ENCODE data around the gene RPL10.

DNA sequence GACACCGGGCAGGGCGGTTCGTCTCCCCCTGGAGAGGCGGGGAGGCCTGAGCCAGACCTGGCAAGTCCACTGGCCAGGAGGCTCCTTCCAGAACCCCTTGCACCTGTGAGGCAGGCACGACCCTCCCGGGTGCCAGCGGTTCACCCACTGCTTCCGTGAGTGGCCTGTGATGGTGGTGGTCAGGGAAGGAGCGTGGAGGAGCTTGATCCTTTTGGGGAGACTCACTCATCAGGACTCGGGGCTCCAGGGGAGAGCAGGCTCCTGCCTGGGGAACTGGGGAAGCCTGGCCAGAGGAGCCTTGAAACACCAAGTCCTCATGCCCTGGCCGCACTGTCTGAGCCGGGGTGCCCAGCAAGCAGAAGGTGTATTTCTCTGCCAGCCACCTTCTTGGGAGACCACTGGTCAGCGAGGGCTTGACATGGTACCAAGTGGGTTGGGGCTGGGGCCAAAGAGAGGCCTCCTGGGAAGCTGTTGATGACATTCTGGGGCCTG lies 46.6 kb downstream of the RPL10 start:
- no peak for TF ChIP-seq BHLHE40 (IDR thresholded peaks at IDR 0.05; ENCODE audit: low read length)
- TF ChIP-seq ZKSCAN1 (IDR thresholded peaks at IDR 0.05; ENCODE audit: low read length): no peak
- no peak for TF ChIP-seq MTF2 (CRISPR knock-in tag; IDR thresholded peaks at IDR 0.05; ENCODE audit: borderline replicate concordance)
- no peak for TF ChIP-seq ZHX1 (CRISPR knock-in tag; IDR thresholded peaks at IDR 0.05; ENCODE audit: low read depth)
- no peak for TF ChIP-seq KDM5A (IDR thresholded peaks at IDR 0.05; ENCODE audit: borderline replicate concordance, low read length)
- TF ChIP-seq, protein P1, sequence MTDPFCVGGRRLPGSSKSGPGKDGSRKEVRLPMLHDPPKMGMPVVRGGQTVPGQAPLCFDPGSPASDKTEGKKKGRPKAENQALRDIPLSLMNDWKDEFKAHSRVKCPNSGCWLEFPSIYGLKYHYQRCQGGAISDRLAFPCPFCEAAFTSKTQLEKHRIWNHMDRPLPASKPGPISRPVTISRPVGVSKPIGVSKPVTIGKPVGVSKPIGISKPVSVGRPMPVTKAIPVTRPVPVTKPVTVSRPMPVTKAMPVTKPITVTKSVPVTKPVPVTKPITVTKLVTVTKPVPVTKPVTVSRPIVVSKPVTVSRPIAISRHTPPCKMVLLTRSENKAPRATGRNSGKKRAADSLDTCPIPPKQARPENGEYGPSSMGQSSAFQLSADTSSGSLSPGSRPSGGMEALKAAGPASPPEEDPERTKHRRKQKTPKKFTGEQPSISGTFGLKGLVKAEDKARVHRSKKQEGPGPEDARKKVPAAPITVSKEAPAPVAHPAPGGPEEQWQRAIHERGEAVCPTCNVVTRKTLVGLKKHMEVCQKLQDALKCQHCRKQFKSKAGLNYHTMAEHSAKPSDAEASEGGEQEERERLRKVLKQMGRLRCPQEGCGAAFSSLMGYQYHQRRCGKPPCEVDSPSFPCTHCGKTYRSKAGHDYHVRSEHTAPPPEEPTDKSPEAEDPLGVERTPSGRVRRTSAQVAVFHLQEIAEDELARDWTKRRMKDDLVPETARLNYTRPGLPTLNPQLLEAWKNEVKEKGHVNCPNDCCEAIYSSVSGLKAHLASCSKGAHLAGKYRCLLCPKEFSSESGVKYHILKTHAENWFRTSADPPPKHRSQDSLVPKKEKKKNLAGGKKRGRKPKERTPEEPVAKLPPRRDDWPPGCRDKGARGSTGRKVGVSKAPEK (CRISPR knock-in tag; IDR thresholded peaks at IDR 0.05; ENCODE audit: borderline replicate concordance): no peak
- TF ChIP-seq GTF2F1 (IDR thresholded peaks at IDR 0.05; ENCODE audit: low read length): no peak
- no peak for TF ChIP-seq PRPF4 (IDR thresholded peaks at IDR 0.05; ENCODE audit: low read depth, low read length, poor library complexity, severe bottlenecking)
- no peak for TF ChIP-seq HNRNPK (IDR thresholded peaks at IDR 0.05; ENCODE audit: low read depth, low read length, poor library complexity, severe bottlenecking)
- no peak for TF ChIP-seq FOSL1 (CRISPR knock-in tag; IDR thresholded peaks at IDR 0.05; ENCODE audit: borderline replicate concordance)
- TF ChIP-seq, protein P2, sequence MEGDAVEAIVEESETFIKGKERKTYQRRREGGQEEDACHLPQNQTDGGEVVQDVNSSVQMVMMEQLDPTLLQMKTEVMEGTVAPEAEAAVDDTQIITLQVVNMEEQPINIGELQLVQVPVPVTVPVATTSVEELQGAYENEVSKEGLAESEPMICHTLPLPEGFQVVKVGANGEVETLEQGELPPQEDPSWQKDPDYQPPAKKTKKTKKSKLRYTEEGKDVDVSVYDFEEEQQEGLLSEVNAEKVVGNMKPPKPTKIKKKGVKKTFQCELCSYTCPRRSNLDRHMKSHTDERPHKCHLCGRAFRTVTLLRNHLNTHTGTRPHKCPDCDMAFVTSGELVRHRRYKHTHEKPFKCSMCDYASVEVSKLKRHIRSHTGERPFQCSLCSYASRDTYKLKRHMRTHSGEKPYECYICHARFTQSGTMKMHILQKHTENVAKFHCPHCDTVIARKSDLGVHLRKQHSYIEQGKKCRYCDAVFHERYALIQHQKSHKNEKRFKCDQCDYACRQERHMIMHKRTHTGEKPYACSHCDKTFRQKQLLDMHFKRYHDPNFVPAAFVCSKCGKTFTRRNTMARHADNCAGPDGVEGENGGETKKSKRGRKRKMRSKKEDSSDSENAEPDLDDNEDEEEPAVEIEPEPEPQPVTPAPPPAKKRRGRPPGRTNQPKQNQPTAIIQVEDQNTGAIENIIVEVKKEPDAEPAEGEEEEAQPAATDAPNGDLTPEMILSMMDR (CRISPR knock-in tag; IDR thresholded peaks at IDR 0.05): no peak
- TF ChIP-seq SMAD3 (CRISPR knock-in tag; IDR thresholded peaks at IDR 0.05): no peak
- no peak for TF ChIP-seq NCOA1 (CRISPR knock-in tag; IDR thresholded peaks at IDR 0.05)
- no peak for TF ChIP-seq NCOR1 (IDR thresholded peaks at IDR 0.05; ENCODE audit: borderline replicate concordance, low read length)

All from HepG2 (cell line).